ENCODE data around the gene DOCK7. TPM values are rescaled to one million over a fixed set of nuclear protein-coding genes. Genes with fewer than 3 reads are reported as not detected.
A peak's percentile ranks its signal among the peaks of the same experiment; 100 is the strongest.

The DOCK7 gene
- total and polyA plus RNA-seq, 2 of the 13 experiments (the other 11 are each of a cell fraction or from before 2014, with no cell fraction given): 45.7 to 67.2 TPM

- TF ChIP-seq CSRNP2 (CRISPR knock-in tag; conservative IDR thresholded peaks at IDR 0.05; ENCODE audit: low read depth) (no peak), NFKBIZ (CRISPR knock-in tag; IDR thresholded peaks at IDR 0.05) (0 out of 2 replicates have a peak, but pooled peaks have one; percentile 22), ZBTB34 (CRISPR knock-in tag; IDR thresholded peaks at IDR 0.05) (0 out of 2 replicates have a peak, but pooled peaks have one; percentile 50), ZNF367 (CRISPR knock-in tag; IDR thresholded peaks at IDR 0.05; ENCODE audit: borderline replicate concordance) (no peak), ZNF713 (CRISPR knock-in tag; IDR thresholded peaks at IDR 0.05) (no peak), ETS1 (CRISPR knock-in tag; IDR thresholded peaks at IDR 0.05) (peak; percentile 76; the same call in 1 of the 2 replicates), ISX (CRISPR knock-in tag; conservative IDR thresholded peaks at IDR 0.05) (no peak; the same call in 1 of the 2 replicates), ZC3H4 (CRISPR knock-in tag; IDR thresholded peaks at IDR 0.05; ENCODE audit: borderline replicate concordance) (no peak), GZF1 (CRISPR knock-in tag; IDR thresholded peaks at IDR 0.05) (0 out of 2 replicates have a peak, but pooled peaks have one; percentile 27), ZNF280D (CRISPR knock-in tag; IDR thresholded peaks at IDR 0.05) (no peak), ZNF136 (CRISPR knock-in tag; IDR thresholded peaks at IDR 0.05; ENCODE audit: low read depth) (no peak), ZFP90 (CRISPR knock-in tag; IDR thresholded peaks at IDR 0.05; ENCODE audit: borderline replicate concordance) (0 out of 2 replicates have a peak, but pooled peaks have one; percentile 49)
- TF ChIP-seq, protein P1, sequence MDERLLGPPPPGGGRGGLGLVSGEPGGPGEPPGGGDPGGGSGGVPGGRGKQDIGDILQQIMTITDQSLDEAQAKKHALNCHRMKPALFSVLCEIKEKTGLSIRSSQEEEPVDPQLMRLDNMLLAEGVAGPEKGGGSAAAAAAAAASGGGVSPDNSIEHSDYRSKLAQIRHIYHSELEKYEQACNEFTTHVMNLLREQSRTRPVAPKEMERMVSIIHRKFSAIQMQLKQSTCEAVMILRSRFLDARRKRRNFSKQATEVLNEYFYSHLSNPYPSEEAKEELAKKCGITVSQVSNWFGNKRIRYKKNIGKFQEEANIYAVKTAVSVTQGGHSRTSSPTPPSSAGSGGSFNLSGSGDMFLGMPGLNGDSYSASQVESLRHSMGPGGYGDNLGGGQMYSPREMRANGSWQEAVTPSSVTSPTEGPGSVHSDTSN (CRISPR knock-in tag; IDR thresholded peaks at IDR 0.05): no peak
- TF ChIP-seq, protein P2, sequence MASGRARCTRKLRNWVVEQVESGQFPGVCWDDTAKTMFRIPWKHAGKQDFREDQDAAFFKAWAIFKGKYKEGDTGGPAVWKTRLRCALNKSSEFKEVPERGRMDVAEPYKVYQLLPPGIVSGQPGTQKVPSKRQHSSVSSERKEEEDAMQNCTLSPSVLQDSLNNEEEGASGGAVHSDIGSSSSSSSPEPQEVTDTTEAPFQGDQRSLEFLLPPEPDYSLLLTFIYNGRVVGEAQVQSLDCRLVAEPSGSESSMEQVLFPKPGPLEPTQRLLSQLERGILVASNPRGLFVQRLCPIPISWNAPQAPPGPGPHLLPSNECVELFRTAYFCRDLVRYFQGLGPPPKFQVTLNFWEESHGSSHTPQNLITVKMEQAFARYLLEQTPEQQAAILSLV (CRISPR knock-in tag; IDR thresholded peaks at IDR 0.05; ENCODE audit: borderline replicate concordance): no peak
- TF ChIP-seq, protein P3, sequence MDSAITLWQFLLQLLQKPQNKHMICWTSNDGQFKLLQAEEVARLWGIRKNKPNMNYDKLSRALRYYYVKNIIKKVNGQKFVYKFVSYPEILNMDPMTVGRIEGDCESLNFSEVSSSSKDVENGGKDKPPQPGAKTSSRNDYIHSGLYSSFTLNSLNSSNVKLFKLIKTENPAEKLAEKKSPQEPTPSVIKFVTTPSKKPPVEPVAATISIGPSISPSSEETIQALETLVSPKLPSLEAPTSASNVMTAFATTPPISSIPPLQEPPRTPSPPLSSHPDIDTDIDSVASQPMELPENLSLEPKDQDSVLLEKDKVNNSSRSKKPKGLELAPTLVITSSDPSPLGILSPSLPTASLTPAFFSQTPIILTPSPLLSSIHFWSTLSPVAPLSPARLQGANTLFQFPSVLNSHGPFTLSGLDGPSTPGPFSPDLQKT (CRISPR knock-in tag; IDR thresholded peaks at IDR 0.05; ENCODE audit: borderline replicate concordance): no peak
- TF ChIP-seq, protein P4, sequence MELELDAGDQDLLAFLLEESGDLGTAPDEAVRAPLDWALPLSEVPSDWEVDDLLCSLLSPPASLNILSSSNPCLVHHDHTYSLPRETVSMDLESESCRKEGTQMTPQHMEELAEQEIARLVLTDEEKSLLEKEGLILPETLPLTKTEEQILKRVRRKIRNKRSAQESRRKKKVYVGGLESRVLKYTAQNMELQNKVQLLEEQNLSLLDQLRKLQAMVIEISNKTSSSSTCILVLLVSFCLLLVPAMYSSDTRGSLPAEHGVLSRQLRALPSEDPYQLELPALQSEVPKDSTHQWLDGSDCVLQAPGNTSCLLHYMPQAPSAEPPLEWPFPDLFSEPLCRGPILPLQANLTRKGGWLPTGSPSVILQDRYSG (CRISPR knock-in tag; IDR thresholded peaks at IDR 0.05): peak; percentile 46; the same call in 1 of the 2 replicates
Observed at GRCh38 chr1:62436039-62436465, 252.1 kb downstream of the DOCK7 start (continued).

All from HepG2 (cell line).